ENCODE measurements around the gene WWOX. TPM values are rescaled to one million over a fixed set of nuclear protein-coding genes. Genes with fewer than 3 reads are reported as not detected.

The WWOX gene
- total RNA-seq, 1 experiment from 2014 or later, result 35.6 TPM

DNA sequence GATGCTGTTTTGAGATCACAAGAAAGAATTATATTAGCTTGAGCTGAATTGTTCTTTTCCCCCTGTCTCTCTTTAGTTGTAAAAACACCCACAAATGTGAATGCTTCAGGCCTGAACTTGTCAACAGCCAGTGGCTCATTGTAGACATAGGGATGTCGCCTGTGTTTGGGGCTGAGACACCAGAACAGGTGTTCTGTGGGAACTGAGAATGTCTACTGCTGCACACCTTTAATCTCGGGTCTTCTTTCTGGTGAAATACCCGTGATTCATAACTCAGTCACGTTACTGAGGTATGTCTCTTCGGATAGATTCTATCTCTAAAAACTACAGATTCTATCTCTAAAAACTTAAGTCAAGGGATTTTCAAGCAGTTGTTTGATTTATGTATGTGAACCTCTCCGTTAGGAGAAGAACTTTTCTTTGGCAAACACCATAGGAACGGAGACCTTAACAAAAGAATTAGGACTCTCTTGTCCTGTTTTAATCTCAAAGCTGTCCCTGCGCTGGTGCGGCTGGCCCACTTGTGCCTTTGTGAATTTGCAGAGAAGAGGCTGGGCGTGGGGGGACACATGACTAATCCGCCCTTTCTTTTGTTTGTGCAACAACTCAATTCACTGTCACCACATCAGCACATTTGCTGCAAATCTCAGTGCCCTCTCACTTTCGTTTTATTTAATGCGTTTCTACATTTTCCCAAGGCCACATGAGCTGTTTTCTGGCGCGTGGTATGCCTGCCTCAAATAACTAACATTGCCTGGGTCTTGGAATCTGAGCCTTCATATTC lies 858.1 kb downstream of the WWOX start:
- H4K20me1 ChIP-seq (ENCODE audit: insufficient read depth), result no peaks in the 10 kb centered on the region
- intact Hi-C loops (cut with micrococcal nuclease; ENCODE audit: unreplicated experiment), result no loop called here
- H3K4me2 ChIP-seq, result peak overlapping the region; percentile 66
- H3K4me3 ChIP-seq, result peak overlapping the region; percentile 17; the same call in 1 of the 2 replicates
- 0 out of 2 replicates have a peak, but pooled peaks cover 10% of the 10 kb centered on the region for H3K4me1 ChIP-seq (replicated peaks; ENCODE audit: insufficient read depth)
- ChIA-PET POLR2A (ENCODE audit: unreplicated experiment) (no interaction called here), CTCF (no interaction called here)
- peak overlapping the region; percentile 35 for H3K27ac ChIP-seq
- no peaks in the 10 kb centered on the region for H3K79me2 ChIP-seq (ENCODE audit: low read depth)
- no peaks in the 10 kb centered on the region for H3K36me3 ChIP-seq (ENCODE audit: low read depth)
- H3K27me3 ChIP-seq (ENCODE audit: insufficient read depth, low read depth), result no peaks in the 10 kb centered on the region
- peak; percentile 24 to 64 for DNase-seq
- H3F3A ChIP-seq (ENCODE audit: insufficient read depth, low read depth), result no peaks in the 10 kb centered on the region
- no TSS peak for BruUV-seq (replicated peaks)
- TF ChIP-seq EZH2 (IDR thresholded peaks at IDR 0.05; ENCODE audit: low read depth), result no peak
- TF ChIP-seq, protein P1, sequence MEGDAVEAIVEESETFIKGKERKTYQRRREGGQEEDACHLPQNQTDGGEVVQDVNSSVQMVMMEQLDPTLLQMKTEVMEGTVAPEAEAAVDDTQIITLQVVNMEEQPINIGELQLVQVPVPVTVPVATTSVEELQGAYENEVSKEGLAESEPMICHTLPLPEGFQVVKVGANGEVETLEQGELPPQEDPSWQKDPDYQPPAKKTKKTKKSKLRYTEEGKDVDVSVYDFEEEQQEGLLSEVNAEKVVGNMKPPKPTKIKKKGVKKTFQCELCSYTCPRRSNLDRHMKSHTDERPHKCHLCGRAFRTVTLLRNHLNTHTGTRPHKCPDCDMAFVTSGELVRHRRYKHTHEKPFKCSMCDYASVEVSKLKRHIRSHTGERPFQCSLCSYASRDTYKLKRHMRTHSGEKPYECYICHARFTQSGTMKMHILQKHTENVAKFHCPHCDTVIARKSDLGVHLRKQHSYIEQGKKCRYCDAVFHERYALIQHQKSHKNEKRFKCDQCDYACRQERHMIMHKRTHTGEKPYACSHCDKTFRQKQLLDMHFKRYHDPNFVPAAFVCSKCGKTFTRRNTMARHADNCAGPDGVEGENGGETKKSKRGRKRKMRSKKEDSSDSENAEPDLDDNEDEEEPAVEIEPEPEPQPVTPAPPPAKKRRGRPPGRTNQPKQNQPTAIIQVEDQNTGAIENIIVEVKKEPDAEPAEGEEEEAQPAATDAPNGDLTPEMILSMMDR (conservative IDR thresholded peaks at IDR 0.05), result no peak
- no peaks in the 10 kb centered on the region for H3K9me3 ChIP-seq (ENCODE audit: insufficient read depth, low read depth)
- no peaks in the 10 kb centered on the region for H3K9me2 ChIP-seq (ENCODE audit: insufficient read depth)
- H2AFZ ChIP-seq, result no peak overlapping the region; the same call in 1 of the 2 replicates

DNA sequence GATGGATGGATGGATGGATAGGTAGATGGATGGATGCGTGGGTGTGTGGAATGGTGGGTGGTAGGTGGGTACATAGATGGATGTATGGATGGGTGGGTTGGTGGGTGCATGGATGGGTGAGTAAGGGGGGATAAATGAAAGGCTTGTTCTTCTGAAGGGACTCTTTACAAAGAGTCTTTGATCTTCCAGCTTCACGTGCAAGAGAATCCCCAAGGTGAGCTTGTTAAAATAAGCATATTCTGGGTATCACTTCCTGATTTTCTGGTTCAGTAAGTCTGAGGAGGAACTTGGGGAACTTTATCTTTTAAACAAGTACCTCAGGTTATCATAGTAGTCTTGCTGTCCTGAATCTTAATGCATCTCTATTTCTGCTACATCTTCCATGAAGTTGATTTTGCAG lies 862.0 kb downstream of the WWOX start:
- no peak for DNase-seq
- no peak for TF ChIP-seq EZH2 (IDR thresholded peaks at IDR 0.05; ENCODE audit: low read depth)
- TF ChIP-seq, protein P1 (conservative IDR thresholded peaks at IDR 0.05), result no peak
- 0 out of 2 replicates have a peak, but pooled peaks cover 10% of the 10 kb centered on the region for H3K4me1 ChIP-seq (replicated peaks; ENCODE audit: insufficient read depth)
- ChIA-PET CTCF (no interaction called here), POLR2A (ENCODE audit: unreplicated experiment) (no interaction called here)
- H2AFZ ChIP-seq, result no peak overlapping the region
- no peaks in the 10 kb centered on the region for H3K36me3 ChIP-seq (ENCODE audit: low read depth)
- H3K27me3 ChIP-seq (ENCODE audit: insufficient read depth, low read depth), result no peaks in the 10 kb centered on the region
- no peak overlapping the region for H3K4me2 ChIP-seq
- H3K9me3 ChIP-seq (ENCODE audit: insufficient read depth, low read depth), result no peaks in the 10 kb centered on the region
- H3K9me2 ChIP-seq (ENCODE audit: insufficient read depth), result no peaks in the 10 kb centered on the region
- no peak overlapping the region for H3K4me3 ChIP-seq
- BruUV-seq (replicated peaks), result no TSS peak
- no peak overlapping the region for H3K27ac ChIP-seq
- H3K79me2 ChIP-seq (ENCODE audit: low read depth), result no peaks in the 10 kb centered on the region
- no peaks in the 10 kb centered on the region for H3F3A ChIP-seq (ENCODE audit: insufficient read depth, low read depth)
- intact Hi-C loops (cut with micrococcal nuclease; ENCODE audit: unreplicated experiment), result no loop called here
- no peaks in the 10 kb centered on the region for H4K20me1 ChIP-seq (ENCODE audit: insufficient read depth)

DNA sequence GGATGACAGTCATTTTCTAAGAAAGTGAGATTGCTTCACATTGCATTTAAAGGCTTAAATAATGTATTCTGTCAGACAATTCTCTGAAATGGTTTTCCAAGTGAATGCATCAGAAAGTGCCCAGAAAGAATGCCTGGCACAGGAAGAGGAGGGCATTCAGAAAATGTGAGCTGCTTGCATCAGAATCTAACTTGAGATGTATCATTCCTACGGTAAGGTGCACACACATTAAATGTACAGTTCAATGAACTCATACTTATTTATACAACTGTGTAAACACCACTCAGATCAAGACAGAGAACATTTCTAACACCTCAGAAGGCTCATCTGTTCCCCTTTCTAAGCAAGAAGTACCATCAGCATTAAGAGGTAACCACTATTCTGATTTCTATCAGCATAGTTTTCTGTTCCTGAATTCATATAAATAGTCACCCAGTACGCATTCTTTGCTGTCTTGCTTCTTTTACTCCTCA lies 863.0 kb downstream of the WWOX start:
- no peaks in the 10 kb centered on the region for H3F3A ChIP-seq (ENCODE audit: insufficient read depth, low read depth)
- ChIA-PET CTCF (no interaction called here), POLR2A (ENCODE audit: unreplicated experiment) (no interaction called here)
- DNase-seq, result peak in 1 of 2 experiments; percentile 37
- no peaks in the 10 kb centered on the region for H3K9me3 ChIP-seq (ENCODE audit: insufficient read depth, low read depth)
- intact Hi-C loops (cut with micrococcal nuclease; ENCODE audit: unreplicated experiment), result no loop called here
- H3K79me2 ChIP-seq (ENCODE audit: low read depth), result no peaks in the 10 kb centered on the region
- no peaks in the 10 kb centered on the region for H4K20me1 ChIP-seq (ENCODE audit: insufficient read depth)
- BruUV-seq (replicated peaks), result no TSS peak
- H3K4me2 ChIP-seq, result no peak overlapping the region
- H3K4me1 ChIP-seq (replicated peaks; ENCODE audit: insufficient read depth), result 0 out of 2 replicates have a peak, but pooled peaks cover 12% of the 10 kb centered on the region
- peak overlapping the region; percentile 29; the same call in 1 of the 2 replicates for H3K27ac ChIP-seq
- no peak for TF ChIP-seq EZH2 (IDR thresholded peaks at IDR 0.05; ENCODE audit: low read depth)
- TF ChIP-seq, protein P1 (conservative IDR thresholded peaks at IDR 0.05), result no peak
- H3K27me3 ChIP-seq (ENCODE audit: insufficient read depth, low read depth), result no peaks in the 10 kb centered on the region
- H3K36me3 ChIP-seq (ENCODE audit: low read depth), result no peaks in the 10 kb centered on the region
- no peak overlapping the region for H2AFZ ChIP-seq
- no peak overlapping the region for H3K4me3 ChIP-seq
- H3K9me2 ChIP-seq (ENCODE audit: insufficient read depth), result no peaks in the 10 kb centered on the region

Data from PC-9 (cell line).